IMR-90 (cell line): ENCODE results near the gene VDR. TPM values are rescaled to one million over a fixed set of nuclear protein-coding genes. Genes with fewer than 3 reads are reported as not detected.

Source experiments
- ATAC-seq: fragments of 200-7000 bp; cut with Tn5 transposase; 2 replicates; pipeline ENCODE4 v1.9.1; 2020; ENCODE audit warnings: low read depth, mild to moderate bottlenecking, moderate library complexity
- BruUV-seq: library from RNA; stranded (reverse); fragments of 400-500 nt; replicated peaks from 2 replicates; lab custom pipeline; 2021; lab: Mats Ljungman, UMichigan
- CTCF ChIA-PET: fragments of 300-600 bp; formaldehyde crosslinking; extraction: SDS; loops from one replicate; lab custom pipeline; 2021; ENCODE audit warnings: antibody characterized with exemption; lab: Yijun Ruan, JAX
- POLR2A ChIA-PET: fragments of 300-600 bp; sonication (Branson Sonifier 250); formaldehyde crosslinking; loops from one replicate; lab custom pipeline; 2022; ENCODE audit warnings: antibody characterized with exemption; ENCODE audit not compliant: unreplicated experiment; lab: Charles Lee
- DNase-seq: peaks from one replicate; pipeline ENCODE4 v3.0.0; 2013
- H2AFZ ChIP-seq: replicated peaks from 2 replicates; pipeline ENCODE3; 2013; ENCODE audit warnings: low read length, mild to moderate bottlenecking; ENCODE audit not compliant: poor library complexity
- H2AK5ac ChIP-seq: 2 replicates; pipeline ENCODE4 v1.6.1; 2013; ENCODE audit warnings: low read depth, low read length, inconsistent platforms
- H2AK9ac ChIP-seq: replicated peaks from 2 replicates; pipeline ENCODE3; 2013; ENCODE audit warnings: mild to moderate bottlenecking, low read depth, low read length, moderate library complexity; ENCODE audit not compliant: poor library complexity
- H2BK120ac ChIP-seq: 2 replicates; pipeline ENCODE4 v1.6.1; 2013; ENCODE audit warnings: low read depth, low read length, inconsistent platforms
- H2BK15ac ChIP-seq: 3 replicates; pipeline ENCODE4 v1.6.1; 2013; ENCODE audit warnings: low read depth, low read length, inconsistent platforms
- H2BK20ac ChIP-seq: 2 replicates; pipeline ENCODE4 v1.6.1; 2013; ENCODE audit warnings: low read depth, mild to moderate bottlenecking, inconsistent platforms, low read length, moderate library complexity
- H2BK5ac ChIP-seq: 2 replicates; pipeline ENCODE4 v1.6.1; 2013; ENCODE audit warnings: mild to moderate bottlenecking, low read depth, low read length, inconsistent platforms; ENCODE audit not compliant: poor library complexity, severe bottlenecking
- H3K14ac ChIP-seq: replicated peaks from 2 replicates; pipeline ENCODE4 v1.6.1; 2013; ENCODE audit warnings: low read depth, low read length, inconsistent platforms
- H3K18ac ChIP-seq: 2 replicates; pipeline ENCODE4 v1.6.1; 2013; ENCODE audit warnings: low read depth, low read length, control low read depth
- H3K23ac ChIP-seq: 2 replicates; pipeline ENCODE4 v1.6.1; 2013; ENCODE audit warnings: low read depth, low read length, inconsistent platforms
- H3K27ac ChIP-seq: 2 replicates; pipeline ENCODE4 v1.5.1; 2013; ENCODE audit warnings: mild to moderate bottlenecking, control low read depth, low read length; ENCODE audit not compliant: insufficient read depth
- H3K27me3 ChIP-seq: 2 replicates; pipeline ENCODE4 v1.6.1; 2013; ENCODE audit warnings: low read length; ENCODE audit not compliant: control insufficient read depth, insufficient read depth
- H3K36me3 ChIP-seq: 2 replicates; pipeline ENCODE4 v1.6.1; 2013; ENCODE audit warnings: low read length, mixed read lengths; ENCODE audit not compliant: control insufficient read depth, insufficient read depth
- H3K4ac ChIP-seq: 2 replicates; pipeline ENCODE4 v1.6.1; 2013; ENCODE audit warnings: low read depth, low read length, inconsistent platforms
- H3K4me1 ChIP-seq: 2 replicates; pipeline ENCODE4 v1.6.1; 2013; ENCODE audit warnings: low read length, mixed read lengths; ENCODE audit not compliant: control insufficient read depth, insufficient read depth
- H3K4me2 ChIP-seq: 2 replicates; pipeline ENCODE4 v1.6.1; 2013; ENCODE audit warnings: low read depth, mild to moderate bottlenecking, control low read depth, low read length, moderate library complexity
- H3K4me3 ChIP-seq: 2 replicates; pipeline ENCODE4 v1.5.1; 2013; ENCODE audit warnings: low read depth, mild to moderate bottlenecking, control low read depth, low read length, moderate library complexity; ENCODE audit not compliant: insufficient read depth
- H3K56ac ChIP-seq: 2 replicates; pipeline ENCODE4 v1.6.1; 2013; ENCODE audit warnings: low read length, inconsistent platforms; ENCODE audit not compliant: insufficient read depth; ENCODE audit errors: extremely low read depth
- H3K79me1 ChIP-seq, 2 experiments: 2 replicates each; pipeline ENCODE4 v1.6.1; 2013; ENCODE audit warnings: low read length in 2 of 2, inconsistent platforms in 1 of 2, low read depth in 1 of 2
- H3K9ac ChIP-seq: 2 replicates; pipeline ENCODE4 v1.6.1; 2013; ENCODE audit warnings: low read depth, low read length, control low read depth
- H3K9me1 ChIP-seq: 2 replicates; pipeline ENCODE4 v1.6.1; 2013; ENCODE audit warnings: low read length, inconsistent platforms; ENCODE audit not compliant: insufficient read depth
- H3K9me3 ChIP-seq: 2 replicates; pipeline ENCODE4 v1.6.1; 2013; ENCODE audit warnings: low read length; ENCODE audit not compliant: control insufficient read depth, insufficient read depth
- H4K20me1 ChIP-seq: 2 replicates; pipeline ENCODE4 v1.6.1; 2013; ENCODE audit warnings: low read length, inconsistent platforms; ENCODE audit not compliant: insufficient read depth
- H4K5ac ChIP-seq: 2 replicates; pipeline ENCODE4 v1.6.1; 2013; ENCODE audit warnings: mild to moderate bottlenecking, low read depth, low read length, control low read depth
- H4K8ac ChIP-seq, 2 experiments: 2 replicates each; pipeline ENCODE4 v1.6.1; 2013; ENCODE audit warnings: low read depth in 2 of 2, low read length in 2 of 2, control low read depth in 1 of 2, inconsistent platforms in 1 of 2
- H4K91ac ChIP-seq: 2 replicates; pipeline ENCODE4 v1.6.1; 2013; ENCODE audit warnings: low read depth, low read length, inconsistent platforms; ENCODE audit not compliant: insufficient read depth
- BHLHE40 ChIP-seq: fragments of 150-350 bp; IDR thresholded peaks from 2 replicates; pipeline ENCODE4 v1.6.1; 2016; ENCODE audit warnings: mild to moderate bottlenecking, low read depth, low read length
- CEBPB ChIP-seq: IDR thresholded peaks from 2 replicates; pipeline ENCODE4 v1.6.1; 2012; ENCODE audit warnings: low read depth, low read length, improper control_type of control experiment
- FOS ChIP-seq: fragments of 150-350 bp; IDR thresholded peaks from 2 replicates; pipeline ENCODE4 v1.6.1; 2016; ENCODE audit warnings: low read depth, low read length
- MAFK ChIP-seq: IDR thresholded peaks from 2 replicates; pipeline ENCODE4 v1.6.1; 2012; ENCODE audit warnings: low read depth, low read length, improper control_type of control experiment
- MAZ ChIP-seq: IDR thresholded peaks from 2 replicates; pipeline ENCODE4 v1.6.1; 2012; ENCODE audit warnings: low read depth, mild to moderate bottlenecking, low read length, improper control_type of control experiment, moderate library complexity, borderline replicate concordance
- MXI1 ChIP-seq: IDR thresholded peaks from 2 replicates; pipeline ENCODE4 v1.6.1; 2012; ENCODE audit warnings: low read depth, mild to moderate bottlenecking, low read length, moderate library complexity, borderline replicate concordance
- NFE2L2 ChIP-seq: fragments of 150-350 bp; IDR thresholded peaks from 2 replicates; pipeline ENCODE4 v1.6.1; 2016; ENCODE audit warnings: low read depth, mild to moderate bottlenecking, low read length
- POLR2A ChIP-seq: IDR thresholded peaks from 2 replicates; pipeline ENCODE4 v1.6.1; 2012; ENCODE audit warnings: mild to moderate bottlenecking, low read depth, low read length
- RAD21 ChIP-seq: IDR thresholded peaks from 2 replicates; pipeline ENCODE4 v1.6.1; 2012; ENCODE audit warnings: low read length, improper control_type of control experiment
- RCOR1 ChIP-seq: IDR thresholded peaks from 2 replicates; pipeline ENCODE4 v1.6.1; 2012; ENCODE audit warnings: mild to moderate bottlenecking, low read length, improper control_type of control experiment; ENCODE audit not compliant: insufficient replicate concordance
- RFX5 ChIP-seq: IDR thresholded peaks from 2 replicates; pipeline ENCODE4 v1.8.0; 2012; ENCODE audit warnings: low read depth, mild to moderate bottlenecking, low read length, moderate library complexity
- SMC3 ChIP-seq: fragments of 150-350 bp; IDR thresholded peaks from 2 replicates; pipeline ENCODE4 v1.6.1; 2016; ENCODE audit warnings: low read depth, mild to moderate bottlenecking, antibody characterized with exemption, low read length, moderate library complexity
- WGBS, 2 experiments: methylation state at CpG; one replicate each; pipeline versions ENCODE4 v1.1.5 to v1.1.7; 2013; ENCODE audit warnings: missing lambda C conversion rate in 2 of 2; ENCODE audit not compliant: insufficient read length in 1 of 2; ENCODE audit errors: extremely low coverage in 2 of 2; 5-methylcytosine and 5-hydroxymethylcytosine counted together
- dilution Hi-C: fragments of 300-500 bp; cut with HindIII; formaldehyde crosslinking; loops from one replicate; pipeline ENCODE4 v1.14.3; 2018; ENCODE audit warnings: low sequenced_read_pairs; ENCODE audit not compliant: unreplicated experiment
- in situ Hi-C: fragments of 300-500 bp; cut with MboI; formaldehyde crosslinking; loops from 3 replicates; pipeline ENCODE4 v1.14.3; 2019; ENCODE audit warnings: low sequenced_read_pairs, inconsistent platforms, mixed read lengths
- intact Hi-C: fragments of 100-400 bp; cut with micrococcal nuclease; formaldehyde crosslinking; loops from 2 replicates; pipeline ENCODE4 v1.10.0; 2022
- polyA plus RNA-seq, 3 experiments: library from polyadenylated mRNA; depleted of rRNA; stranded (reverse); fragments of >200 nt; gene quantifications; 2 replicates each; pipeline ENCODE4 v1.2.3, GENCODE V29; 2012; ENCODE audit warnings: low replicate concordance in 1 of 3
- total RNA-seq: library from RNA; depleted of rRNA; stranded (reverse); fragments of >200 nt; gene quantifications from 2 replicates; pipeline ENCODE4 v1.2.3, GENCODE V29; 2012
- TF ChIP-seq, protein P1 (sequence below): conservative IDR thresholded peaks from 2 replicates; pipeline ENCODE4 v1.5.1; 2012; ENCODE audit warnings: mild to moderate bottlenecking, low read depth, low read length, improper control_type of control experiment
- TF ChIP-seq, protein P2 (sequence below): fragments of 150-350 bp; IDR thresholded peaks from 2 replicates; pipeline ENCODE4 v1.6.1; 2017; ENCODE audit warnings: mild to moderate bottlenecking, antibody characterized with exemption, low read length, low read depth

The VDR gene
- total and polyA plus RNA-seq, 2 of the 4 experiments (the other 2 are of a cell fraction): 5.4 to 8.5 TPM

DNA sequence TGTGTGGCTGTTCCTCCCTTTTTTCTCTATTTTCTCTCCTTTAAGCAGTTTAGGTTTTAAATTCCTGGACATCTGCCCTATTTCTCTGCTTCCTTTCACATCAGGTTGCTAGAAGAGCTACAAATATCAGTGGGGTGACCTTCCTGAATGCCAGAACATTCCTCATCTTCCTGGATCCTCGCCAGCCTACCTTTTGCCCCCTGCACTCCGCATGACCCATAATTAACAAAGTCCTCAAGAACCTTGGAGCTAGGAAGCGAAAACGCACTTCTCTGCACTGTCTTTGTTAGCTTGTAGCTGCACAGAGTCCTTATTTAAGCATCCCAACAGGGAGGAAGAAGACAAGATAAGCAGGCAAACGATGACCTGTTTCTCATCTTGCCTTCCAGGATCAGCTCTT is 30.5 kb downstream of the VDR start:
- Histone ChIP-seq H3K23ac (no peak overlapping the region), H3K18ac (no peak overlapping the region), H3K36me3 (peaks cover 8% of the 10 kb centered on the region), H3K9ac (no peak overlapping the region), H3K4me1 (peaks cover 19% of the 10 kb centered on the region), H3K27me3 (no peaks in the 10 kb centered on the region), H2AK9ac (no peak overlapping the region), H4K8ac (no peak overlapping the region), H3K9me1 (peaks cover 10% of the 10 kb centered on the region), H2BK15ac (no peak overlapping the region), H3K27ac (no peak overlapping the region), H3K4me2 (no peak overlapping the region), H3K9me3 (no peaks in the 10 kb centered on the region), H4K91ac (no peak overlapping the region), H2BK5ac (no peak overlapping the region), H3K4ac (no peak overlapping the region), H4K5ac (no peak overlapping the region), H3K4me3 (no peak overlapping the region), H3K14ac (no peak overlapping the region), H2BK120ac (no peak overlapping the region), H2AK5ac (no peak overlapping the region), H4K20me1 (no peaks in the 10 kb centered on the region), H3K79me1 (0 out of 4 replicates have a peak, but pooled peaks cover 0 to 6% of the 10 kb centered on the region in 2 experiments), H2BK20ac (no peak overlapping the region), H2AFZ (no peak overlapping the region), H3K56ac (no peak overlapping the region)
- ChIA-PET POLR2A (no interaction called here), CTCF (no interaction called here)
- intact Hi-C loops: no loop called here
- 100% methylated on average over 1 of the region's 5 CpGs; no CpG with 5 or more reads in 1 of the 2 experiments for whole genome bisulfite sequencing, 2 experiments
- no peak for DNase-seq
- TF ChIP-seq, protein P1, sequence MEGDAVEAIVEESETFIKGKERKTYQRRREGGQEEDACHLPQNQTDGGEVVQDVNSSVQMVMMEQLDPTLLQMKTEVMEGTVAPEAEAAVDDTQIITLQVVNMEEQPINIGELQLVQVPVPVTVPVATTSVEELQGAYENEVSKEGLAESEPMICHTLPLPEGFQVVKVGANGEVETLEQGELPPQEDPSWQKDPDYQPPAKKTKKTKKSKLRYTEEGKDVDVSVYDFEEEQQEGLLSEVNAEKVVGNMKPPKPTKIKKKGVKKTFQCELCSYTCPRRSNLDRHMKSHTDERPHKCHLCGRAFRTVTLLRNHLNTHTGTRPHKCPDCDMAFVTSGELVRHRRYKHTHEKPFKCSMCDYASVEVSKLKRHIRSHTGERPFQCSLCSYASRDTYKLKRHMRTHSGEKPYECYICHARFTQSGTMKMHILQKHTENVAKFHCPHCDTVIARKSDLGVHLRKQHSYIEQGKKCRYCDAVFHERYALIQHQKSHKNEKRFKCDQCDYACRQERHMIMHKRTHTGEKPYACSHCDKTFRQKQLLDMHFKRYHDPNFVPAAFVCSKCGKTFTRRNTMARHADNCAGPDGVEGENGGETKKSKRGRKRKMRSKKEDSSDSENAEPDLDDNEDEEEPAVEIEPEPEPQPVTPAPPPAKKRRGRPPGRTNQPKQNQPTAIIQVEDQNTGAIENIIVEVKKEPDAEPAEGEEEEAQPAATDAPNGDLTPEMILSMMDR: no peak
- TF ChIP-seq RAD21 (no peak), NFE2L2 (no peak), RCOR1 (no peak), RFX5 (no peak), FOS (no peak), SMC3 (no peak), CEBPB (no peak), MXI1 (no peak), BHLHE40 (no peak), MAZ (no peak), MAFK (no peak), POLR2A (no peak)
- TF ChIP-seq, protein P2, sequence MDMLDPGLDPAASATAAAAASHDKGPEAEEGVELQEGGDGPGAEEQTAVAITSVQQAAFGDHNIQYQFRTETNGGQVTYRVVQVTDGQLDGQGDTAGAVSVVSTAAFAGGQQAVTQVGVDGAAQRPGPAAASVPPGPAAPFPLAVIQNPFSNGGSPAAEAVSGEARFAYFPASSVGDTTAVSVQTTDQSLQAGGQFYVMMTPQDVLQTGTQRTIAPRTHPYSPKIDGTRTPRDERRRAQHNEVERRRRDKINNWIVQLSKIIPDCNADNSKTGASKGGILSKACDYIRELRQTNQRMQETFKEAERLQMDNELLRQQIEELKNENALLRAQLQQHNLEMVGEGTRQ: no peak
- ATAC-seq: no peak
- dilution Hi-C loops: no loop called here
- in situ Hi-C loops: no loop called here
- no TSS peak for BruUV-seq
